BJ (cell line): ENCODE results near the gene SLC25A27. TPM values are rescaled to one million over a fixed set of nuclear protein-coding genes. Genes with fewer than 3 reads are reported as not detected.

Experiments used
- CTCF ChIA-PET: fragments of 350-600 bp; formaldehyde crosslinking; extraction: SDS; loops from one replicate; lab custom pipeline; 2021; ENCODE audit warnings: antibody characterized with exemption, inconsistent platforms; lab: Yijun Ruan, JAX
- POLR2A ChIA-PET: fragments of 300-600 bp; sonication (Branson Sonifier 250); formaldehyde crosslinking; extraction: SDS; loops from one replicate; lab custom pipeline; 2021; ENCODE audit warnings: antibody characterized with exemption; lab: Charles Lee
- DNase-seq: peaks from one replicate; pipeline ENCODE4 v3.0.0-alpha.2; 2011; ENCODE audit warnings: low read depth
- H3K27me3 ChIP-seq: 2 replicates; pipeline ENCODE4 v1.6.0; 2011; ENCODE audit warnings: low read length; ENCODE audit not compliant: control insufficient read depth, insufficient read depth
- H3K36me3 ChIP-seq: 2 replicates; pipeline ENCODE4 v1.5.1; 2011; ENCODE audit warnings: low read length; ENCODE audit not compliant: control insufficient read depth, insufficient read depth
- H3K4me3 ChIP-seq: 2 replicates; pipeline ENCODE4 v1.5.1; 2011; ENCODE audit warnings: low read depth, mild to moderate bottlenecking, control low read depth, low read length
- CTCF ChIP-seq: IDR thresholded peaks from 2 replicates; pipeline ENCODE4 v1.5.1; 2011; ENCODE audit warnings: low read depth, mild to moderate bottlenecking, control low read depth, inconsistent platforms, low read length, moderate library complexity; ENCODE audit not compliant: insufficient read depth
- polyA plus RNA-seq: library from polyadenylated mRNA; depleted of rRNA; stranded (reverse); fragments of >200 nt; gene quantifications from 2 replicates; pipeline ENCODE4 v1.2.3, GENCODE V29; 2011

Gene SLC25A27
- polyA plus RNA-seq, 1 experiment, result 1.6 TPM

DNA sequence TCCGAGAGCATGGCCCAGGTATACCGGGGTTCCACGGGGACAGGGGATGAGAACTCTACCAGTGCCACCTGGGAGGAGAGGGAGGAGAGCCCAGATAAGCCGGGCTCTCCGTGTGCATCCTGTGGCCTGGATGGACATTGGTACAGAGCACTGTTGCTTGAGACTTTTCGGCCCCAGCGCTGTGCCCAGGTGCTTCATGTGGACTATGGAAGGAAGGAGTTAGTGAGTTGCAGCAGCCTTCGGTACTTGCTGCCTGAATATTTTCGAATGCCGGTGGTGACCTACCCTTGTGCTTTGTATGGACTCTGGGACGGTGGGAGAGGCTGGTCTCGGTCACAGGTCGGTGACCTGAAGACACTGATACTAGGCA lies 36.2 kb downstream of the SLC25A27 start:
- POLR2A ChIA-PET, result no interaction called here
- CTCF ChIA-PET, result no interaction called here
- H3K27me3 ChIP-seq, result no peaks in the 10 kb centered on the region; the same call in 1 of the 2 replicates
- DNase-seq, result no peak
- TF ChIP-seq CTCF, result no peak
- H3K4me3 ChIP-seq, result no peak overlapping the region
- no peaks in the 10 kb centered on the region for H3K36me3 ChIP-seq

DNA sequence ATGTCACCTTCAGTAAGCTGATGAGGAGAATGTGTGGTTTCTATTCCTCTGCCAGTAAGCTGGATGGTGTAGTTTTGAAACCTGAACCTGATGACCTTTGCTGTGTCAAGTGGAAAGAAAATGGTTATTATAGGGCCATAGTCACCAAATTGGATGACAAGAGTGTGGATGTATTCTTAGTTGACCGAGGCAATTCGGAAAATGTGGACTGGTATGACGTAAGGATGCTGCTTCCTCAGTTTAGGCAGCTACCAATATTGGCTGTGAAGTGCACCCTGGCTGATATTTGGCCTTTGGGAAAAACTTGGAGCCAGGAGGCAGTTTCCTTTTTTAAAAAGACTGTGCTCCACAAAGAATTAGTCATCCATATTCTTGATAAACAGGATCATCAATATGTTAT lies 36.9 kb downstream of the SLC25A27 start:
- no peak for DNase-seq
- no peaks in the 10 kb centered on the region; the same call in 1 of the 2 replicates for H3K27me3 ChIP-seq
- CTCF ChIA-PET, result no interaction called here
- POLR2A ChIA-PET, result no interaction called here
- TF ChIP-seq CTCF, result no peak
- no peak overlapping the region for H3K4me3 ChIP-seq
- H3K36me3 ChIP-seq, result no peaks in the 10 kb centered on the region

GRCh38 chr6:46690141-46690755 lies 37.5 kb downstream of the SLC25A27 start:
- POLR2A ChIA-PET, result no interaction called here
- CTCF ChIA-PET, result interaction anchor here (0.5 kb wide), 1 partner anchor 359 kb away, joined by 4 read pairs; no protein-coding TSS in a partner anchor
- Histone ChIP-seq H3K4me3 (no peak overlapping the region), H3K27me3 (no peaks in the 10 kb centered on the region; the same call in 1 of the 2 replicates), H3K36me3 (no peaks in the 10 kb centered on the region)
- TF ChIP-seq CTCF, result no peak
- no peak for DNase-seq

- no peaks in the 10 kb centered on the region for H3K36me3 ChIP-seq
- POLR2A ChIA-PET, result no interaction called here
- DNase-seq, result no peak
These were observed 38.2 kb downstream of the SLC25A27 start for GRCh38 chr6:46690911-46691451.

More at GRCh38 chr6:46690911-46691451, 38.2 kb downstream of the SLC25A27 start:
- CTCF ChIA-PET, result interaction anchor here (0.5 kb wide), 1 partner anchor 359 kb away, joined by 4 read pairs; no protein-coding TSS in a partner anchor
- TF ChIP-seq CTCF, result no peak
- H3K4me3 ChIP-seq, result no peak overlapping the region
- H3K27me3 ChIP-seq, result no peaks in the 10 kb centered on the region; the same call in 1 of the 2 replicates
